HG03060 (cell line): ENCODE measurements around the gene ELAVL1.
"Not testable (repeated sequence)": the region's sequence is repeated elsewhere in the genome, so short reads cannot be mapped to it uniquely, and the experiment has no call there.

Experiments used
- ATAC-seq: cut with Tn5 transposase; IDR thresholded peaks from one replicate; pipeline ENCODE4 v1.9.1; 2021; ENCODE audit warnings: low read depth, moderate number of reproducible peaks; ENCODE audit not compliant: unreplicated experiment

Gene ELAVL1

DNA sequence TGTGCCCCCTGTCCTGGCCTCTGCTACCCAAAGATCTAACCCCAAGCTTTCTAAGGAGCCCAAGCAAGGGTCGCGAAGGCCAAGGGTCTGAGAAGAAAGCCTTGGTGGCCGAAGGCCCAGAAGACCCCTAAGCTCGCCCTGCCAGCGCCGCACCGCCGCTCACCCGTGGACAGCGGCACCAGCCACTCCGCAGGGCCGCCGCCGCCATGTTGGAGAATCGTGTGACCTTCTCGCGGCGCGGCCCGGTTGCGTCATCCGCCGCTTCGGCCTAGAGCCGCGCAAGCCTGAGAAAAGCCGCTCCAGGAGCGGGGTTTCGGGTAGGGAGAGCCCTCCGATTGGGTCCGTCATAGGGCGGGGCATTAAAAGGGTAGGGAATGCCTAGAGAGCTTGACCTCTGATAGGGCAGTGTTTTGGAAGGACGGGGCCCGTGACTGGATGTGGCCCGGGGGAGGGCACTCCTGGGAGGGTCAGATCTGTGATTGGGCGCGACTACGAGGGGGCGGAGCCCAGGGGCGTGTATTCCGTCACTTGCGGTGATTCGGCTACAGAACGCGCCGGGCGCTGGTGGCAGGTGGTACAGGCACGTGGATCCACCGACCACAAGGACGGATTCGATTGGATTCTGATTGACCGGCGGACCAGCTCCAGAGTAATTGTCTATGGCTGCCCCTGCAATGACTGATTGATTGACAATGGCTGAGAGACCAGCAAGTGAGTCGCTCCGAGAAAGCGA, 61.8 kb downstream of the ELAVL1 start, which contains the start of gene TIMM44:
TIMM44 (minus strand) TSS at position 223 of the 733 bp plus-strand sequence; CDS start at position 208, 15 bp downstream.
- peak; percentile 79 for ATAC-seq

DNA sequence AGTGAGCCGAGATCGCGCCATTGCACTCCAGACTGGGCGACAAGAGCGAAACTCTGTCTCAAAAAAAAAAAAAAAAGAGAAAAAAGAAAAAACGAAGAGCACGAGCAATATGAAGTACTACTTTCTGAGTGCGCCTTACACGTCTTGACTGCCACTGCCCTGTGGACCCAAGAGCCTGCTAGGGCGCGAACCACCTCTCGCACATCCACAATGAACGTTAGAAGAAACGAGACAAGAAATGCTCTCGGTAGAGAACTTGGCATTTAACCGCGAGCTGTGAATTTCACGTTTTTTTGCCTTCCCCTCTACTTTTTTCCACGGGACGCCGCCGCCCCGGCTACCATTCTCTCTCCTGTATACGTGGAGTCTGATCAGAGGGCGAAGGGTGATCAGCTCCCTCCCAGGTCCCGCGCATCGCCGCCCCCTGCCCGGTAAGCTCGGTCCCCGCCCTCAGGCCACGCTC, 62.4 kb downstream of the ELAVL1 start:
- ATAC-seq = peak; percentile 5

DNA sequence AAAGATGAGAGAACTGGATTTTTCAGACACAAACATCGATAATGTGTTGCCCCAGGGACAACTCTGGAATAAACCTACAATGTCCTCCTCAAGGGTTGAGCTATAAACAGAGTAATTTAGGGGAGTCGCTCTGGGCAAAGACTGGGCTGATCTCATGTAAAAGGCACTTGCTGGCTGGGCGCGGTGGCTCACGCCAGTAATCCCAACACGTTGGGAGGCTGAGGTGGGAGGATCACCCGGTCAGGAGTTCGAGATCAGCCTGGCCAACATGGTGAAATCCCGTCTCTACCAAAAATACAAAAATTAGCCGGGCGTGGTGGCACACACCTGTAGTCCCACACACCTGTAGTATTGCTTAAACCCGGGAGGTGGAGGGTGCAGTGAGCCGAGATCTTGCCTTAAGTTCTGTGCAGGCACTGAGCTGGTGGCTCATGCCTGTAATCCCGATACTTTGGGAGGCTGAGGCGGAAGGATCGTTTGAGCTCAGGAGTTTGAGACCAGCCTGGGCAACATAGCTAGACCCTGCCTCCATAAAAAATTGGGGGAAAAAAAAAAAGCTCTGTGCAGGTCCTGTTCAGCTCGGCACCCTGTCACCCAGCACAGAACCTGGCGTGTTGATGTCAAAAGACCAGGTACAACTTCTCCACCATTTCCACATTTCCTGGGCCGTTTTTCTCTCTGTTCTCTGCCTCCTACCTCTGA, 63.4 kb downstream of the ELAVL1 start:
- no peak for ATAC-seq

DNA sequence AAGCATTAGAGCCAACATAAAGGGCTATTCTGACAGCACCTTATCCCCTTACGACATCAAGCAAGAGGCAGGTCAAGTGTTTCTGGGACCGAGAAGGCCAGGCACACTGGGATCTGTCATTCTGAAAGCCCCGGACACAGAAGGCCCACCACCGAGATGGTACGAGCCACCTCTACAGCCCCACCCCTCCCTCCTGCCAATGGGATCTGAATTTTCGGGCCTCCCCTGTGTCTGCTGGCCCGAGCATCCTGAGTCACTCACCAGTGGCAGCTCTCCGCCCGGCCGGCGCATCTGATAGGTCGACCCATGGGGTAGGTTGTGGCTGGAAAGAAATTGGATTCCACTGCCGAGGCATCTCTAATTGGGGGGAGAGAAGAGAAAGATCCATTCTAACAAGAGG, 64.6 kb downstream of the ELAVL1 start:
- no peak for ATAC-seq

DNA sequence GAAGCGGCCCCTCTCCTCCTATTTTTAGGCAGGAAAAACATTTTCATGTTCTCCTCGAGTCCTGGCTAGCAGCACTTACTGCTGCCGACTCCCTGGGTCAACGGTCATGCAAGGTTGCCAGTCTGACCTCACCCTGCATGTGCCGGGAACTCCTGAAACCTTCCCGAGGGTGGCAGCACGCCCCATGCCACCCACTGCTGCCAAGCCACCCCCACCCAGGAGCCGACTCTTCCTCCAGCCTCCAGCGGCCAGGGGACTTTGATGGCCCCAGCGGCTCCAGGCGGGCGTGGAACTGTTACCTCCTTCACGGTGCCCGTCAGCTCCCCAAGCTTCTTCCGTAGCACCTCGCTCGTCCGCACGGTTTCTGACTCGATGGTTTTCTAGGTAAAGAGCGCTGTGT, 70.7 kb downstream of the ELAVL1 start:
- no peak for ATAC-seq

DNA sequence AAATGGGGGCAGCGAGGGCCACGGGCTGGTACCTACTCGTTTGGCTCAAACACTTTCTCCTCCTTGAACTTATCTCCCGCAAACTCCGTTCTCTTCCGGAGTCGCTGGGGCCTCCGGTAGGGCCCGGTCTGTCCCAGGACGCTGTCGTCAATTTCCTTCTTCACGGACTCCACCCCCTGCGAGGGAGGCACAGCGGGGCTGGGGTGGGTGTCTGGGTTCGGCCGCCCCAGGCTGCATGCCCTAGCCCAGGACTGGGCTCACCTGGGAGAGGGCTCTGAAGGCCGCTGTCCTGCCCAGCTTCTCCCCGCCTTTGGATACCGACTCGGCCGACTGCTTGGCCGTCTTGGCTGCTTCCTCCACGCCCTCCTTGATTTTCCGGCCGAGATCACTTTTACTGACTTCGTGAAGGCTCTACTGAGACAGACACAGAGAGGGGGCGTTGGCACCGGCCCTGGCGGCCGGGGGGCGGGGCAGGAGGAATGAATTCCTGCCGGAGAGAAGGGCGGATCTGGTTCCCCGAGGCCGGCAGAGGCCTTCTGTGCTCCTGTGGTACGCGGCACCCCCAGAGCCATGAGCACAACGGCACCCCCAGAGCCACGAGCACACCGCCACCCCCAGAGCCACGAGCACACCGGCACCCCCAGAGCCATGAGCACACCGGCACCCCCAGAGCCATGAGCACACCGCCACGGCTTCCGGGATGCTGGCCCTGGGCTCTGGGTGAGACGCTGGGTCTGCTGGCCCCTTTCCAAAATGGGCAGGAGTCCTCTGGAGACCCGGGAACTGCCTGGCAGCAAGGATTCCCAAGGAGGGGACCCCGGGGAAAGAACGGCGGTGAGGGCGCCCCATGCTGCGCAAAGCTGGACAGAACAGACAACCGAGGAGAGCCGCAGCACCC, 71.4 kb downstream of the ELAVL1 start:
- no peak for ATAC-seq

DNA sequence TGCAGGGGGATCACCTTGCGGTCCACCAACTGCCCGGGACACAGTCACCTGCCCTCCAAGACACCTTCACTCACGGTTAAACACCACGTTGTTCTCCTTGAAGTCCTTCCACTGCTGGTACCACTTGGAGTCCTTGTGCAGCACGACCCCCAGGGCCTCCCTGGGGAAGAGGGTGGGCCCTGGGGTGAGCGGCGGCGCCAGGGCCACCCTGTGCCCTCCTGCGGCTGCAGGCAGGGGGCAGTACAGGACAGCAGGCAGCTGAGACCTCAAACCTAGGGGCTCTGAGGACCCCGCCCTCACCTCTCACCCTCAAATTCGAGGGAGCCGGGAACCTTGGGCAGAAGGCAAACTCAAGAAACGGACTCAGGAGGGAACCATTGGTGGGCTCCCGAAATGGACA, 72.0 kb downstream of the ELAVL1 start:
- ATAC-seq = no peak

DNA sequence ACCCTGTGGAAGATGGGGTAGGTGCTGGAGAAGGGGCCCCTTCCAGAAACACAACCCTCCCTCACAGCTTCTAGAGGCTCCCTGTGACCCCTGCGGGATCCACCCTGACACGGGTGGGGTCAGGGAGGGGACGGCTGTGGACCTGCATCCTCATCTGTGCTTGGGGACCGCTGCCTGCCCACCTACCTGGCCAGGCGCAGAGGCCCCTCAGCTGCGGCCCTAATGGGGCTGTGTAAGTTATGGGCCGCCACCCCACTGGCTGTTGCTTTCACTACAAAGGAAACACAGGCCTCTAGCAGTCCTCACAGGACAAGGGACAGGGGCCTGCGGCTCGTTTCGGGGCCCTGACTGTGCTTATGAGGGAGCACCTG, 72.5 kb downstream of the ELAVL1 start:
- ATAC-seq = no peak

DNA sequence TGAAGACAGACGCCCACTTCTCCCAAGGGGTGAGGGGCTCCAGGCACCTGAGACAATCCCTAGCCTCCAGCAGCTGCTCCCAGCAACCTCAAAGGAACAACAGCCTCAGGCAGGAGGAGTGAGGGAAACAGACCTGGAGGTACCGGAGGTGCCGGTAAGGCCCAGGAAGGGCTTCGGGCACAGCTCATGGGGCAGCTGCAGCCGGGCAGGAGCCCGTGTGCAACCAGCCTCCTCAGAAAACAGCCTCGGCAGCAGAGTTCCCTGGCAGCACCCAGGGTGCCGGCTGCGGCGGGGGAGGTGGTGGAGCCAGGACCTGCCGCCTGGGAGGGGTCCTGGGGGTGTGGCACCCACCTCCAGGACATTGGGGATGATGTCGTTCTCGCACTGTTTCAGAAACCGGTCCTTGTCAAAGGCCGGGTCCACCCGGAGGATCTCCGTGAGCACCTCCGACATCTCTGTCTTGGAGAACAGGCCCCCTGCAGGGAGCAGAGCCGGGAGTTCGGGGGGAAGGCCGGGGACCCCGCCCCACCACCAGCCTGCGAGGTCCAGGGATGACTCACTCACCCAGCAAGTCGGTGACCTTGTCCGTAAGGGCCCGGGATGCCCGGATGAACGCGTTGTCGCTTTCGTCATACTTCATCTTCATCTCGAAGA, 73.0 kb downstream of the ELAVL1 start:
- no peak for ATAC-seq

DNA sequence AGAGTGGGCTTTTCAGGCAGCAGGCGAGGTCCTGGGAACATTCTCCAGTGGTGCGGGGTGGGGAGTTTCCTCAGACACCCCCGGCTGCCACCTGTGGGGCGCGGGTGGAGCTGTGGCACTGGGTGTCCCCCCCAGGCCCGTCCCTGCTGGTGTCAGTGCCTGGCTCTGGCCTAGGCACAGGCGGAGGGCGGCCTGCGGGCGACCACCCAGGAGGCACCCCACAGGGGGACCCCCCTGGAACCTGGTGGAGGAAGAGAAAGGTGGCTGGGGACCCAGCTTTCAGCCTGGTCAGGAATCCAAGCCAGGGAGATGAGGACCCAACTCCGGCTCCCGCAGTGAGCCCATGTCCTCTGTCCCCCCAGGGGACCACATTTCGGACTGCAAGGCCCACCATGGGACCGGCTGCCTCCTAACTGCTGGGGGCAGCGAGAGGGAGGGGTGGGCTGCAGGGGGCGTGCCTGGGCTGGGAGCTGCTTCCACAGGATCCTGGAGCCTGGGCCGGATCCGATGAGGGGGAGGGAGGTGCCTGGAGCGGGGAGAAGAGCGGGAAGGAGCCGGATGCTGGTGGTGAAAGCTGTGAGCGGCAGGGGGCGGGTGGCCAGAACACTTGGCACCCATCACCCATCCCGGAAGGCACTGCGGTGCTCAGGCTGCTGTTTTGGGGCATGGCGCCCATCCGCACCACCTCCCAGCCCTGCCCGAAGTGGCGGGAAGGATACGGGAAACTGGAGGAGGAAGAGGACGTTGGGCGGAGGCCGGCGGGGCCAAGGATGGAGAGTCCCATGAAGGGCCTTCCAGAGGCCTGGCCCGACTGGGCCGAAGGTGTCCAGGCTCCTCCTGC, 74.0 kb downstream of the ELAVL1 start:
- ATAC-seq = no peak

DNA sequence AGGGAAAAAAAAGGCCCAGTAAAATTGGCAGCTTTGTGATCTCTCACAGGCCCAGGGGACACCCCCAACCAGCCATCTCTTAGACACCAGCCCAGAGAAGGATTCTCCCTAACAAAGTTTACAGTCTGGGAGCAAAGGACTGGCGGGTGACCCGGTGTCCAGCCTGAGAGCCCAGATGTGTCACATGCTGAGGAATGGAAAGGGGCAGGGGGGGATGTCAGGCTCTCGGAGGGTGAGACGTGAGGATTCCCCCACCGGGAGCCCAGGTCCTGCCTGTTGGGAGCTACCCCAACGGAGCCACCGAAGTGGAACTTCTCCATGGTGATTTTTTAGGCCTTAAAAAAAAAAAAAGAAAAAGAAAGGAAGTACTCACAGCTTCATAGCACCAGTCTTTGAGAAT, 74.7 kb downstream of the ELAVL1 start:
- ATAC-seq = no peak

DNA sequence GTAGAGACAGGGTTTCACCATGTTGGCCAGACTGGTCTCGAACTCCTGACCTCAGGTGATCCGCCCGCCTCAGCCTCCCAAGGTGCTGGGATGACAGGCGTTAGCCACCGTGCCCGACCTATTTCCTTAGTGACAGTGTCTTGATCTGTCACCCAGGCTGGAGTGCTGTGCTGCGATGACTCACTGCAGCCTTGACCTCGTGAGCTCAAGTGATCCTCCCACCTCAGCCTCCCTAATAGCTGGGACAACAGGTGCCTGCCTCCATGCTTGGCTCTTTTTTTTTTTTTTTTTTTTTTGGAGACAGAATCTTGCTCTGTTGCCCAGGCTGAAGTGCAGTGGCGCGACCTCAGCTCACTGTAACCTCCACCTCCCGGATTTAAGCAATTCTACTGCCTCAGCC, 75.4 kb downstream of the ELAVL1 start:
- not testable (repeated sequence) for ATAC-seq

DNA sequence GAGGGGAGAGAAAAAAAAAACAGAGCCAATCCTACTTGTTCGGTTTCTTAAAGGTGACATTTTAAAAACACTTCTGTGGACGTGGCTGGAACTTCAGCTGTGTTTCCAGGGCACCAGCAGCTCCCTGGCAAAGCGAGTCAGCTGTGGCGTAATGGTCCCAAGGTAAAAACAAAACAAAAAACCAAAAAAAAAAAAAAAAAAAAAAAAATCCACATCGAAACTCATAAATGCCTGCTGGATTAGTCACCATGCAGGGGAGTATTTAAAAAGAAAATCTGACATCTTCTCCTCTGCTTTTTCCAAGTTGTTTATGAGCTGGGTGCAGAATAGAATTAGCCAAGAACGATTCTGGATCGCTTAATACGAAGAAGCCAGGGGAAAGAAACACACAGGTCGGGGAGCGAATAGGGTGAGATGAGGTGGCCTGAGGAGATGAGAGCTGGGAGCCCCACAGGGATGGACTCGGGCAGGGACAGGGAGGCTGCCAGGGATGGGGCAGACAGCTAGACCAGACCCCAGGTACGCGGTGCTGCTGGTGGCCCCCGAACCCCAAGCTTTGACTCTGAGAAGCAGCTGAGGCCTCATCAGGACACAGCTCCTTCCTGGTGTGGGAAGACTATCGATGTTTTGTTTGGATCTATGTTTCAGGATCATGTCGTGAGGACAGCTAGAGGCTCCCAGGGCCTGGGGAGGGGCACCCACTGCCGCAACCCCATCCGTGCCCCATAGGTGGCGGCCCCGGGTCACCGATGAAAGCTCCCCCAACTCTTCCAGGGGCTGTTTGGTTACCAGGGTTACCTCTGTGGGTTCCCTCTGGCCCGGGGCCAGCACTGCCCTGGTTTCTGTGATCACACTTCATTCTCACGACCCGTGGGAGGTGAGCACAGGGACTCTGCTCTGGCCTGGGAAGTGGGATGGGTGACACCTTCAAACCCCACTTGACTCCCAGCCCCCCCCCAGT, 76.4 kb downstream of the ELAVL1 start:
- no peak for ATAC-seq

DNA sequence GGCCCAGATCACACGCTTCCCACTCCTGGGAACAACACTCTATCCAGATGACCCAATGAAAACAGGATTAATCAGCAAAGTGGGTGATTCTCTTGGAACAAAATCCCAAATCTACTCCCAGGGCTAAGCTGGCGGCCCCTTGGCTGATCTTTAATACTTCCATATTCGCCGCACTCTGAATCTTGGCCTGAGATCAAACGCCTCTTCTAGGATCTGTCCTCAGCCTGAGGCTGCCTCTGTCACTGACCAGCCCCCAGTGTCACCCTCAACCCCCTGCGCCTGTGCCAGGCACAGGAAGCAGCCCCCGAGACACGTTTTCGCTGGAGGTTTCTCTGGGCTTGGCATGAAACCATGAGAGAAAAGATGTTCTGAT, 77.1 kb downstream of the ELAVL1 start:
- ATAC-seq = no peak

DNA sequence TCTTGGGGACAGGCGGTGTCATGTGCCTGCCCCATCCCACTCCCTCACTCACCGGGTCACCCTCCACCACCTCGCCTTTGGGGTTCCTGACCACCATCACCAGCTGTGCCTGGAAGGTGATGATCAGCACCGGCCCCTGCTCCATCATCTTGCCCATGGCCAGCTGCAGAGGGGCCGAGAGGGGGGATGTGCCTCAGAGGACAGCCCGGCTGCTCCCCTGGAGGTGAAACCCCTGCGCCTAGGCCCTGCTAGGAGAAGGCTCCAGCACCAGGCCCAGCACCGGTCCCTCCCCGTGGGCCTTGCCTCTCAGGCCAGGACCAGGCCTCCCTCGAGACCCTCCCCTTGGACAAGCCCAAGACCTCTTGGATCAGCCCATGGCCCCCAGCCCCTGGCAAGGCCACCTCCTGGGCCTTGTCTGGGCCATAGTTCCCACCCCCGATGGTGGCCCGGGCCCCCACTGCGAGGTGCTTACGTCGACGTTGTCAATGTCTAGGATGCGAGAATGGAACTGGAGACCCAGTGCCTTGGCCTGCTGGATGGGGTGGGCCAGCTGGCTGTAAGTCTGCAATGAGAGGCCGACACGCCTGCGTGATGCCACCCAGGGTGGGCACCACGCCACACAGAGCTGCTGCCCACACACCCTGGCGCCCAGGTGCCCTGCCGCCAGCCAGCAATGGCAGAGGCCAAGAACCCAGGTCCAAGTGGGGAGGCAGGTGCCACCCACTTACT, 77.7 kb downstream of the ELAVL1 start:
- no peak for ATAC-seq

DNA sequence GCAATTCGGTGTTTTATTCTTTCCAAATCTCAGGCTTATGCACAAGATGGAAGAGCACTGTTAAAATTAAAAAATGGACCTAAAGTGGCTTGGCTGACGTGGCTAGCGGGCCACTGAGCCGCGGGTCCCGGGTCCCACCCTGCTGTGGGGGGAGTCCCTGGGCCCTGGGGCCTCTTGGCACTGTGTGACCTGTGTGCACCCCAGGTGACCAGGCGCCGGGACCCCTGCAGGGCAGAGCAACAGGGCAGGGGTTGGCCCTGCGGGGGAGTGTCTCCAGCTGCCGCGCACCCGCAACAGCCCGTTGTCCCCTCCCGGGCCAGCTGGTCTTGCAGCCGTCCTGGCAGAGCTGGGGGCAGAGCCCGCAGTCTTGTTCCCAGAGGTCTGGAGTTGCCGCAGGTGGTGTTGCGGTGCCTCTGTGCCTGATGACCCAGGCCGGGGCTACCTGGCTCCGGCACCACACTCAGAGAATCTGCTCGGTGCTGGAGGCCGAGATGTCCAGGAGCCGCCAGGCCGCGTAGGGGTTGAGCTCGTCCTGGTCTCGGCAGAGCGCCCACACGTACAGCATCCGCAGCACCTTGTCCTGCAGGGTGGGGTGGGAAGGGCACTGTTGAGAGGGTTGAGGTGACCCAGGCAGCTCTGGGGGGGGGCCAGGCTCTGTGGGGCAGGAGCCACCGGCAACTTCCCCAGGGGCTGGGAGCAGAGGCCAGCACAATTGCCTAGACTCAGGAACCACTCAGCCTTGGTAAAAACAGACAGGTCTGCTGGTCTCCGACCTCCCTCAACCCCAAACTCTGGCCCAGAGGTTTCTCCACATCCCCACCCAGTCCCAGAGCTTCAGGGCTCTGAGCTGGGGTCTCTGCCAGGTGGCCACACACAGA, 78.5 kb downstream of the ELAVL1 start:
- no peak for ATAC-seq
